ENCODE data around the gene UBE2G1. TPM values are rescaled to one million over a fixed set of nuclear protein-coding genes. Genes with fewer than 3 reads are reported as not detected.

The UBE2G1 gene
- total and polyA plus RNA-seq, 2 donors (not counting 1 experiment from before 2014, with no cell fraction given), result 27.1 to 76.0 TPM

DNA sequence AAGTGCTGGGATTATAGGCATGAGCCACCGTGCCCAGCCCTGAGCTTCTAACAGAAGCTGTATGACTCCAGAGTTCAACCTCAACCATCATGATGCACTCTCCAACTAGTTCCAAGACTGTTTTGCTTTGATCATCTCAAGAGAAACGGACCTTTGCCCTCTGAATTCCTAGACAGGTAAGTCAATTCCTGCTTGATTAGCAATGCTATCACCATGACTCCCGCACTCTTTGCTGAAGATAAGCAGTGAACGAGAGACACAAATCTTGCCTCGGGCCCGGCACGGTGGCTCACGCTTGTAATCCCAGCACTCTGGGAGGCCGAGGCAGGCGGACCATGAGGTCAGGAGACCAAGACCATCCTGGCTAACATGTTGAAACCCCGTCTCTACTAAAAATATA lies 124.9 kb downstream of the UBE2G1 start:
- Histone ChIP-seq H3K4me3 (ENCODE audit: control extremely low read depth in 1 of 5, extremely low read depth in 1 of 5, insufficient read depth in 1 of 5, low read depth in 2 of 5, low read length in 4 of 5) (no peak overlapping the region), H3K4me1 (ENCODE audit: control insufficient read depth in 2 of 2, insufficient read depth in 2 of 2, low read length in 2 of 2) (no peaks in the 10 kb centered on the region), H3K27ac (ENCODE audit: low read length in 2 of 2) (no peak overlapping the region), H3K36me3 (replicated peaks in 1 of 2; ENCODE audit: control extremely low read depth in 1 of 2, control insufficient read depth in 1 of 2, extremely low read depth in 1 of 2, insufficient read depth in 2 of 2, low read length in 1 of 2) (peaks cover 1 to 37% of the 10 kb centered on the region in 2 experiments), H3K9ac (ENCODE audit: low read length) (no peak overlapping the region), H3K79me2 (ENCODE audit: control insufficient read depth, insufficient read depth, low read length) (peaks cover 45% of the 10 kb centered on the region), H4K20me1 (ENCODE audit: control insufficient read depth, insufficient read depth, low read length, poor library complexity, severe bottlenecking) (peaks cover 17% of the 10 kb centered on the region), H2AFZ (ENCODE audit: insufficient read depth, low read depth, low read length, poor library complexity, severe bottlenecking) (no peak overlapping the region), H3K9me3 (ENCODE audit: control extremely low read depth in 1 of 3, control insufficient read depth in 2 of 3, insufficient read depth in 1 of 3, low read length in 2 of 3) (no peaks in the 10 kb centered on the region), H3K27me3 (replicated peaks in 1 of 4; ENCODE audit: control extremely low read depth in 1 of 4, control insufficient read depth in 3 of 4, insufficient read depth in 4 of 4, low read length in 3 of 4) (no peaks in the 10 kb centered on the region), H3K4me2 (replicated peaks; ENCODE audit: low read depth, low read length, poor library complexity, severe bottlenecking) (no peak overlapping the region)
- Mint-ChIP-seq H3K27ac (no peak overlapping the region), H3K4me1 (no peaks in the 10 kb centered on the region), H3K4me3 (no peak overlapping the region), H3K9me3 (ENCODE audit: insufficient read depth) (no peaks in the 10 kb centered on the region), H3K27me3 (no peaks in the 10 kb centered on the region)
- no peak for TF ChIP-seq EZH2 (IDR thresholded peaks at IDR 0.05; ENCODE audit: borderline replicate concordance, insufficient read depth, low read depth, low read length, poor library complexity, severe bottlenecking)
- TF ChIP-seq, protein P1, sequence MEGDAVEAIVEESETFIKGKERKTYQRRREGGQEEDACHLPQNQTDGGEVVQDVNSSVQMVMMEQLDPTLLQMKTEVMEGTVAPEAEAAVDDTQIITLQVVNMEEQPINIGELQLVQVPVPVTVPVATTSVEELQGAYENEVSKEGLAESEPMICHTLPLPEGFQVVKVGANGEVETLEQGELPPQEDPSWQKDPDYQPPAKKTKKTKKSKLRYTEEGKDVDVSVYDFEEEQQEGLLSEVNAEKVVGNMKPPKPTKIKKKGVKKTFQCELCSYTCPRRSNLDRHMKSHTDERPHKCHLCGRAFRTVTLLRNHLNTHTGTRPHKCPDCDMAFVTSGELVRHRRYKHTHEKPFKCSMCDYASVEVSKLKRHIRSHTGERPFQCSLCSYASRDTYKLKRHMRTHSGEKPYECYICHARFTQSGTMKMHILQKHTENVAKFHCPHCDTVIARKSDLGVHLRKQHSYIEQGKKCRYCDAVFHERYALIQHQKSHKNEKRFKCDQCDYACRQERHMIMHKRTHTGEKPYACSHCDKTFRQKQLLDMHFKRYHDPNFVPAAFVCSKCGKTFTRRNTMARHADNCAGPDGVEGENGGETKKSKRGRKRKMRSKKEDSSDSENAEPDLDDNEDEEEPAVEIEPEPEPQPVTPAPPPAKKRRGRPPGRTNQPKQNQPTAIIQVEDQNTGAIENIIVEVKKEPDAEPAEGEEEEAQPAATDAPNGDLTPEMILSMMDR (IDR thresholded peaks at IDR 0.05), result no peak
- no peak for DNase-seq
- WGBS (ENCODE audit: insufficient coverage), result 96% methylated on average over 8 of the region's 11 CpGs
- CTCF ChIA-PET, result interaction anchor here (1.2 to 2.6 kb wide), 2 partner anchors 9 to 17 kb away, joined by 3 to 19 read pairs; no protein-coding TSS in a partner anchor
- intact Hi-C loops (cut with micrococcal nuclease), result loop anchor here (10.0 kb wide), 1 partner anchor 53 kb away; no protein-coding TSS in a partner anchor
- POLR2A ChIA-PET, result interaction anchor here (0.6 kb wide), 1 partner anchor 172 kb away, joined by 6 read pairs; no protein-coding TSS in a partner anchor
- ATAC-seq (ENCODE audit: low read depth), result no peak

DNA sequence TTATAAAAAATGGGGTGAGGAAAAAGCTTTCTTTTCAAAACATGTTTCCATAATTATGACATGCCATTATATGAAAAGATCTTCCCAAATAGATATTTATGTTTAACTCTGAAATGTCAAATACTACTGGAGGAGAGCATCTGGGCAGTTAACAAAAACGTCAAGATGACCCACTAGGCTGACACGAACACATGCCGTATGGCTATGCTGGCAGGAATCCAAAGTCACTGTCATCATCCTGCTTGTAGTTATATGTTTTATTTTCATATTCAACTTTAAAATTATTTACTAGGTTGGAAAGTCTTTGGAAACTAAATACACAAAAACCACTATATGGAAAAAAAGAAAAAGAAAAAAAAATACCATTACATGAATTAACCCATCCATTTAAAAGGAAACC lies 130.0 kb downstream of the UBE2G1 start:
- WGBS (ENCODE audit: insufficient coverage), result no CpG with 5 or more reads among the region's 3 CpGs
- no peak overlapping the region for H3K4me3 ChIP-seq (ENCODE audit: control extremely low read depth in 1 of 5, extremely low read depth in 1 of 5, insufficient read depth in 1 of 5, low read depth in 2 of 5, low read length in 4 of 5)
- Mint-ChIP-seq H3K9me3 (ENCODE audit: insufficient read depth) (no peaks in the 10 kb centered on the region), H3K4me1 (no peaks in the 10 kb centered on the region), H3K27ac (no peak overlapping the region), H3K27me3 (no peaks in the 10 kb centered on the region), H3K4me3 (no peak overlapping the region)
- TF ChIP-seq, protein P1 (IDR thresholded peaks at IDR 0.05), result no peak
- no peak for TF ChIP-seq EZH2 (IDR thresholded peaks at IDR 0.05; ENCODE audit: borderline replicate concordance, insufficient read depth, low read depth, low read length, poor library complexity, severe bottlenecking)
- H2AFZ ChIP-seq (ENCODE audit: insufficient read depth, low read depth, low read length, poor library complexity, severe bottlenecking), result no peak overlapping the region
- ChIA-PET POLR2A (no interaction called here), CTCF (interaction anchor here (0.6 kb wide), 1 partner anchor 48 kb away, joined by 3 read pairs; no protein-coding TSS in a partner anchor)
- intact Hi-C loops (cut with micrococcal nuclease), result no loop called here
- ATAC-seq (ENCODE audit: low read depth) (no peak), DNase-seq (no peak)
- no peak overlapping the region for H3K4me2 ChIP-seq (replicated peaks; ENCODE audit: low read depth, low read length, poor library complexity, severe bottlenecking)
- H3K9ac ChIP-seq (ENCODE audit: low read length), result no peak overlapping the region
- H3K79me2 ChIP-seq (ENCODE audit: control insufficient read depth, insufficient read depth, low read length), result peaks cover 11% of the 10 kb centered on the region
- H4K20me1 ChIP-seq (ENCODE audit: control insufficient read depth, insufficient read depth, low read length, poor library complexity, severe bottlenecking), result peaks cover 4% of the 10 kb centered on the region
- no peaks in the 10 kb centered on the region for H3K4me1 ChIP-seq (ENCODE audit: control insufficient read depth in 2 of 2, insufficient read depth in 2 of 2, low read length in 2 of 2)
- H3K27me3 ChIP-seq (replicated peaks in 1 of 4; ENCODE audit: control extremely low read depth in 1 of 4, control insufficient read depth in 3 of 4, insufficient read depth in 4 of 4, low read length in 3 of 4), result no peaks in the 10 kb centered on the region
- peaks cover 5 to 53% of the 10 kb centered on the region in 2 experiments for H3K36me3 ChIP-seq (replicated peaks in 1 of 2; ENCODE audit: control extremely low read depth in 1 of 2, control insufficient read depth in 1 of 2, extremely low read depth in 1 of 2, insufficient read depth in 2 of 2, low read length in 1 of 2)
- H3K27ac ChIP-seq (ENCODE audit: low read length in 2 of 2), result no peak overlapping the region
- no peaks in the 10 kb centered on the region for H3K9me3 ChIP-seq (ENCODE audit: control extremely low read depth in 1 of 3, control insufficient read depth in 2 of 3, insufficient read depth in 1 of 3, low read length in 2 of 3)
